Stimulated activated CD4-positive, alpha-beta T cell treated with anti-CD3 and anti-CD28 coated beads, Interleukin-4, amount 100 ng/mL, for 4 hours (primary cell): ENCODE measurements around the gene NUMA1.
A peak's percentile ranks its signal among the peaks of the same experiment; 100 is the strongest.

Experiments used
- DNase-seq, 2 experiments: peaks; one replicate each; pipeline ENCODE4 v3.0.0-alpha.2; 2020

Gene NUMA1

DNA sequence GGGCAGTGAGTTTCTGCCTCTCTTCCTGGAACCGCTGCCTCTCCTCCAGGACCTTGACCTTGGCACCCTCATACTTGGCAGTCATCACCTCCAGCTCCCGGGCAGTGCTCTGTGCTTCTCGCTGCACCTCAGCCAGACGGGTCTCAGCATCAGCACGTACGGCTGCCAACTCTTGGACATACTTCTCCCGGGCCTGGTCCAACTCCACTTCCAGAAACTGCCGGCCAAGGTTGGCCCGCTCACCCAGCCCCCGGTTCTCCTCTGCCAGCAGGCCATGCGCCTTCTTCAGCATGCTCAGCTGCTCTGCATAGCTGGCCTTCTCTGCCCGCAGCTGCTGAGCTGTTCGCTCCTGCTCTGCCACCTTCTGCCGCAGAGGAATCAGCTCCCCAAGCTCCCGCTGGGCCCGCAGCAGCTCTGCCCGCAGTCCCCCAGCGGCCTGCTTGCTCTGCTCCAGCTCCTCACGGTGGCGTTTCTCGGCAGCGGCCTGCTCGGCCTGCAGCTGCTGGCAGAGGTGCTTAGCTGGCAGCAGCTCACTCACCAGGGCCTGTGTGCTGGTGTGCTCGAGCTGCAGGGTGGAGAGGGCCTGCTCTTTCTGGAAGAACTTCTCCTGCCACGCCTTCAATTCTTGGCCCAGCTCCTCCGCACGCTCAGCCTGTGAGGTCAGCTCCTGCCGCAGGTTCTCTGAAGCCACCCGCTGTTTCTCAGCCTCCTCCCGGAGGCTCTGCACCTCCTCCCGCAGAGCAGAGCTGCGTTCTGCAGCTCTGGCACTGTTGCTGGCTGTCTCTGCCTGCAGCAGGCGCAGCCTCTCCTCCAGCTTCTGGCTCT is 67.2 kb downstream of the NUMA1 start:
- no peak for DNase-seq

DNA sequence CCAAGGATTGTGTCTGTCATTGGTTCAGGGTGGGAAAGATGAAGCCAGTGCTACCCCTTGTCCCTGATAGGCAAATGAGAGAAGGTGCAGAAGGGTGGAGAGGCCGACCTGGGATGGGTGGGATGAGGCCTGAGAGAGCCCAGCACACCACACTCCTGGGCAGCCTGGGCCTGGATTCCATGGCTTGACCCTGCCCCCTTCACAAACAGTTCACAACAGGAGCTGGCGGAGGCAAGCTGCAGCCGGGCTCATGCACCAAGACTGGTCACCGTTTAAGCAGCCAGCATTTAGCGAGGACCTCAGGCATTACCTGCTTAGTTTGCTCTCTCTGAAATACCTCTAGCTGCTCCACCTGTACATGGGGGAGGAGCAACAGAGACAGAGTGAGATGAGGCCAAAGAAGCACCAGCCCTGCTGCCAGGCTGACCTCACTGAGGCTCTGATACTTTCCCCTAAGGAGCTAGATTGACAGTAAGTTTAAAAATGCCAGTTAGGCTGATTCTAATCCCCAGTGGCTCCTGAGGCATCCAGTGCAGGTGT is 68.2 kb downstream of the NUMA1 start:
- no peak for DNase-seq

GRCh38 chr11:72010529-72011233 is 69.7 kb downstream of the NUMA1 start:
- no peak for DNase-seq

DNA sequence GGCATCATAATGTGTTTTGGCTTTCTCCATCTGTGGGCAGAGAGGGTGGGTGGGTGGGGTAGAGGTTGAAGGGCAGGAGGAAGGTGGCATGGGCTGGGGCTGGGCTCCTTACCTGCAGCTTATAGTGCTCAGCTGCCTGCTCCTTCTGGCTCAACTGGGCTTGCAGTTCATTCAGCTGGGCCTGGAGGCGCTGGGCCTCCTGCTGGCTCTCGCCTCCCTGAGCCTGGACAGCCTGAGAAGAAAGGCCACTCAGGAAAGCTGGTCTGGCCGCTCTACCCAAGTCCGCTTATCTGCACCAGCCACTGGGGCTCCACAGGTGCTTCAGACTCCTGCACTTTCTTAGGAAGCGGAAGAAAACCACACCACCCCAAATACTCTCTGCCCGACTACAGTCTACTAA is 71.2 kb downstream of the NUMA1 start:
- no peak for DNase-seq

DNA sequence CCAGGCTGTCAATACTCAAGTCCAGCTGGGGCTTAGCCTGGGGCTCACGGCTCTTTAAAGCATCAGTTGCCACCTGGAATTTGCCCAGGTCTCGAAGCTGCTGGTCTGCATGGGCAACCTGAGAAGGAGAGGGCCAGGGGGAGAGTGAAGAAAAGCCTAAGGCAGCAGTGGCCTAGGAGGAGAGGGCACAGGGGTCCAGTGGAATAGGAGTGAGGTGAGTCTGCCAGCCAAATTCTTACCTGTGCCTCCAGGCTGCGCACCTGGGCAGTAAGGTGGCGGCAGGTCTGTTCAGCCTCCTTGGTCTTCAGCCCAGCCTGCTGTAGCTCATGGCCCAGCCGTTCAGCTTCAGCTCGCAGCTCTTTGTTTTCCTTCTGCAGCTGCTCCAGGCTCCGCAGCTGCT is 71.6 kb downstream of the NUMA1 start:
- no peak for DNase-seq

- no peak for DNase-seq
Measured at GRCh38 chr11:72007587-72007986, 72.8 kb downstream of the NUMA1 start.

- no peak for DNase-seq
Measured at GRCh38 chr11:72007089-72007476, 73.3 kb downstream of the NUMA1 start.

- DNase-seq = no peak
Measured at GRCh38 chr11:72006309-72007088, 73.8 kb downstream of the NUMA1 start.

DNA sequence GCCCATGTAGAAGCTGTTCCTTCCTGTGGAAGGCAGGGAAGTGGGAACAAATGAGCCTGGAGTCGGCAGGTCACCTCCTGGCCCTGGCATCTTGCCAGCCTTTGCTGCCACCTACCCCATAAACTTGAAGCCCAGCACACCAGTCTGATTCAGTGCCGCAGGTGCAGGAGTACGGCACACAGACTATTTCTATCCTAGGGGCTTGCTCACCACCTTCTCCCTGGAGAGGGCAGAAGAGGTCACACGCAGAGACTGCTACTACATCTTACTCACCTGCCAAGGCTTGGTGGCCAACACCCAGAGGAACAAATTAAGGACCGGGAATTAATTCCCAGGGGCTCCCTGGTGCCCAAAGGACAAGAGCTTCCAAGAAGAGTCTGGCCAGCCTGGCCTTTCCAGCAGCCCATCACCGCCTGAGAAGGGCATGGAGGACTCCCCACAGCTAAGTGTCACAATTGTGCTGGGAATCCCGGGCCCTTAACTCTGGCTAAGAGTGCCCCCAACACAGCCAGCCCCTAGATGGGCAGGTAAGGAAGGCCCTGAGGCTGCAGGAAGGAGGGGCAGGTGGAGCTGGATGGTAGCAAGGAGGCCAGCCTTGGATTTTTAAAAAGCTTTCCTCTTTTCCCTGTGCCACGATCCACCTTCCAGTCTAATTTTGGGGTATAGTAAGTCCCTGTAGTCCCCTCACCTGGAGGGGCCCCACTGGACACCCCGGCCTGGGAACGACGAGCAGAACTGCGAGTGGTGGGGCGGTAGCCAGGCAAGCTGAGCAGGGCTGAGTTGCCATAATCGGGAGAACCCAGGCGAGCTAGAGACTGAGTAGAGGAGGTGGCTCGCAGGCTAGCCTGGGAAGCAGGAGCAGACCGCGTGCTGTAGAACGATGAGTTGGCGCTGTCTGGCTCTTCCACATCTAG is 74.7 kb downstream of the NUMA1 start:
- no peak for DNase-seq

- no peak for DNase-seq
Measured at GRCh38 chr11:72004515-72005346, 75.6 kb downstream of the NUMA1 start.

- no peak for DNase-seq
Measured at GRCh38 chr11:72003776-72004171, 76.6 kb downstream of the NUMA1 start.

DNA sequence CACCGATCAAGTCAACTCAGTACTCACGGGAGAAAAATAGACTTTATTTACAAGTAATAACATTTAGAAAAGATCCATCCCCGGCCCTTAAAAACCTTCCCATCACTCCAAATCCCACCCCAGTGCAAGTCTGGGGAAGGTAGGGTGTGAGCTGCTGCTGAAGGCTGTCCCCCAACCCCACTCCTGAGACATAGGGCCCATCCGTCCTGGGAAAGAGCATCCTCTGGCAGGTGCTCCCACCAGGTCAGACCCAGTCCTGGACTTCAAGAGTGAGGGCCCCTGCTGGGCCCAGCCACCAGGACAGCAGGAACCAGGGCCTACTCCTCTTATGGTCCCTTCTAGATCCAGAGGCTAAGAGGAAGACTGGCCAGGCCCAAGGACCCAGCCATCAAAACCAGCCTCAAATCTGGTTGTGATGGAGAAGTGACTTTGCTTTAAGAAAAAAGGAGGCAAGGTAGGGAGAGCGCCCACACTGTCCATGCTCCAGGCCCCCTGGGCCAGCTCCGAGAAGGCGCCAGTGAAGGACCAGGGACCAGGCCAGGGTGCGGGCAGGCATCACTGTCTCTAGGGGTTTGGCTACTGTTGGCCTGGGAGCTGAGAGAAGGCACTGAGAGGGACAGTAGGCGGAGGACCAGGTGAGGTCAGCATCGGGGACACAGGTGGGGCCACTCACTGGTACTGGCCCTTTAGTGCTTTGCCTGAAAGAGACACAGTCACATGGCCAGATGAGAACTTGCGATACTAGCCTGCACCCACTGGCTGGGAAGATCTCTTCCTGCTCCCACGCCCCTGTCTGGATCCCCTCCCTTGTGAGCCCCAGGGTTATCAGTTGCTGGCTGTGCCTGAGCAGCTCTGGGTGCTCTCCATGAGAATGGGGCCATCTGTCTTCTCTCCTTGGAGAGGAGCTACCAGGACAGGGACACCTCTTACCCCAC is 77.2 kb downstream of the NUMA1 start:
- no peak for DNase-seq

DNA sequence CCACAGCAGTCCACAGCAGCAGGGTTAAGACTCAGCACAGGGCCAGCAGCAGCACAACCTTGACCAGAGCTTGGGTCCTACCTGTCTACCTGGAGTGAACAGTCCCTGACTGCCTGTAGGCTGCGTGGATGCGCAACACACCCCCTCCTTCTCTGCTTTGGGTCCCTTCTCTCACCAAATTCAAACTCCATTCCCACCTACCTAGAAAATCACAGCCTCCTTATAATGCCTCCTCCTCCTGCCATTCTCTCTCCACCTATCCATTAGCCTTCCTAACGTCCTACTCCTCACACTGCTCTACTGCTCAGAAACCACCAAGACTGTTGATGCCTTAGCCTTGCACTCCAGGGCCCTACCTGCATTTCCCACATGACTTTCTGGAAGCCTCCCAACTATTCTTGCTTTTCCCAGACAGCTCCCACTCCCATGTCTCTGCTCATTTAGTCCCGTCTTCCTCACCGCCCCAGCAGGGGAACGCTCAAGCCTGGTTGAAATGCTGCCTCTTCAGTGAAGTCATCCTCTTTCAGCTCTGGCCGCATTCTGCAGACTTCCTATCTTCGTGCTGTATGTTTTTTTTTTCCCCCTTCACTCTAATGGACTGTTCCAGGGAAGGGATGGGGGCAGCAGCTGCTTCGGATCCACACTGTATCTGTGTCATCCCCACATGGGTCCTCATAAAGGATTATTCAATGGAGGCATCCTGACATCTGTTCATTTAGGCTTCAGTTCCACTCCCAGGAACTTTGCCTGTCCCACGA is 78.3 kb downstream of the NUMA1 start:
- DNase-seq = no peak

- DNase-seq = no peak
Measured at GRCh38 chr11:72001285-72001684, 79.1 kb downstream of the NUMA1 start.

DNA sequence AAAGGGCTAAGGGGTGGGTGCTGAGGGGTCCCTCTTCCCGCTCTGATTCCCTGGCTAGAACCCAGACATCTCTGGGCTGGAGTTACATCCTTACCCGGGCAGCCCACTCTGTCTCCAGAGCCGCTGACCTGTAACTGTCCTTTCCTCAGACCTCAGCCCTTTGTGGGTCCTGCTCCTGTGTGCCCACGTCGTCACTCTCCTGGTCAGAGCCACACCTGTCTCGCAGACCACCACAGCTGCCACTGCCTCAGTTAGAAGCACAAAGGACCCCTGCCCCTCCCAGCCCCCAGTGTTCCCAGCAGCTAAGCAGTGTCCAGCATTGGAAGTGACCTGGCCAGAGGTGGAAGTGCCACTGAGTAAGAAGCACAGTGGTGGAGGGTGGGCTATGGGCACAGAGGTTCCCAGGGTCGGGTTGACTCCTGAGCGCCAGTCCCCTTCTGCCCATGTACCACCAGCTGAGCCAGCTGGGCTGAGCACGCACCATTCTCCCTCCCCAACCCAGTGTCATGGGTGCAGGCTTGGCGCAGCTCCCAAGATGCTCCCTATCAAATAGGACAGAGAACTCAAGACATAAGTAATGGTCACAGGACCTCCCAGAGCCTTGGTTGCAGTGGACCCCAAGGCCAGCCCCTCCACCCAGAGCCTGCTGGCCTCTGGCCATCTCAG is 80.0 kb downstream of the NUMA1 start:
- DNase-seq = no peak

GRCh38 chr11:71999798-72000197 is 80.5 kb downstream of the NUMA1 start:
- no peak for DNase-seq

DNA sequence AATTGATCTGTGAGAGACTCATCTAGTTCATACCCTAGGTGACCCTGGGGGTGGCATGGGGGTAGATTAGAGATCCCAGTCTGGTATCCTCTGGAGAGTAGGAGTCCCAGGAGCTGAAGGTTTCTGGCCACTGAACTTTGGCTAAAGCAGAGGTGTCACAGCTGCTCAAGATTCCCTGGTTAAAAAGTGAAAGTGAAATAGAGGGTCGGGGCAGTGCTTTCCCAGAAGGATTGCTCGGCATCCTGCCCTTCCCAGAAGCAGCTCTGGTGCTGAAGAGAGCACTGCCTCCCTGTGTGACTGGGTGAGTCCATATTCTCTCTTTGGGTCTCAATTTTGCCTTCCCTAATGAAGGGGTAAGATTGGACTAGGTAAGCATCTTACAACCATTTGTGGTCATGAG is 81.0 kb downstream of the NUMA1 start:
- DNase-seq = no peak

DNA sequence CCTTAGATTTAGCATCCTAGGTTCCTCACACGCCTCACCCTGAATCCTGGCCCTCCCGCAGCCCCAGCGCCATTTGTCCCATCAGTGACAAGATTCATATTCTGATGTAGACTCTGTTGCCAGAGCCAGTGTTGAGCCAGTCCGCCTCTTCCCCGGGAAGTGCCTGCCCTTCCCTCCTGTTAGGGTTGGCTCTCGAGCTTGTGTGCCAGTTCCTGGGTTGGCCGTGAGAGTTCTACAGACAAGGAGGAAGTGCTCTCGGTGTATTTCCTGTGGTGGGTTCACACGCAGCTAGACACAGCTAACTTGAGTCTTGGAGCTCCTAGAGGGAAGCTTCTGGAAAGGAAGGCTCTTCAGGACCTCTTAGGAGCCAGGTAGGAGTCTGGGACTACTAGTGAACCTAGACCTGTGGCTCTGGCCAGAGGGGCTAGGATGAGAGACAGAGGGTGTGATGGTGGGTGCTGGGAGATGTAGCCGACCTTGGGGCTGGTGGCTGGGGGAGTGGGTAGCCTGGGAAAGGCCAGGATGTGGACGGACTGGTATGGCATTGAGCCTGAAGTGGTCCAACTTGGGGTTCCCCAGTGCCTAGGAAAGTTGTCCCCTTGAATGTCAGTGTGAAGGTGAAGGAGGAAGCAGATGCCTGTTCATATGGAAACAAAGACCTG is 81.6 kb downstream of the NUMA1 start, which contains the start of gene IL18BP:
IL18BP (plus strand) TSS at position 261 of the 662 bp plus-strand sequence. CDS start 1,076 bp downstream, outside the sequence.
- DNase-seq = peak in 1 of 2 experiments; percentile 11
